ENCODE data around the gene UTS2. TPM values are rescaled to one million over a fixed set of nuclear protein-coding genes. Genes with fewer than 3 reads are reported as not detected.

UTS2 gene
- total RNA-seq, 1 experiment from 2014 or later: 0.05 TPM

DNA sequence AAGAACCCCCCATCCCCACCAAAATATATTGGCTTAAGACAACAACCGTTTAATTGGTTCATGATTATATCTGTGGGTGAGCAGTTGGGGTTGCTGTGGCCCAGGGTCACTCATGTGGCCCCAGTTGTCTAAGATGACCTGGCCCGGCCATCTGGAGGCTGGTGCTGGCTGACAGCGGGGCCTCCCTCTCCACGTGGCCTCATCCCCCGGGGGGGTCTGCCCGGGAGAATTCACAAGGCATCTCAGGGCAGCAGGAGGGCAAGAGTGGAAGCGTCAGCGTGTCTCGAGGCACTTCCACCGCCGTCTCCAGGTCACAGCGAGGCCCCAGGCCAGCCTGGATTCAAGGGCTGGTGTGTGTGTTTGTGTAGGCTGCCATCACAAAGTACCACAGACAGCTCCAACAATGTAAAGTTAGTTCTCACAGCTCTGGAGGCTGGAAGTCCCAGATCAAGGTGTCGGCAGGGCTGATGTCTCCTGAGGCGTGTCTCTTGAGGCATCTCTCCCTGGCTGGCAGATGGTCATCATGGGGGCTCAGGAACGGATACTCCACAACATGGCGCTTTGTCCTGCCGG is 11.0 kb upstream of the UTS2 start:
- DNase-seq (ENCODE audit: low read depth): no peak

GRCh38 chr1:7862211-7863060 is 9.6 kb upstream of the UTS2 start:
- DNase-seq (ENCODE audit: low read depth): no peak

DNA sequence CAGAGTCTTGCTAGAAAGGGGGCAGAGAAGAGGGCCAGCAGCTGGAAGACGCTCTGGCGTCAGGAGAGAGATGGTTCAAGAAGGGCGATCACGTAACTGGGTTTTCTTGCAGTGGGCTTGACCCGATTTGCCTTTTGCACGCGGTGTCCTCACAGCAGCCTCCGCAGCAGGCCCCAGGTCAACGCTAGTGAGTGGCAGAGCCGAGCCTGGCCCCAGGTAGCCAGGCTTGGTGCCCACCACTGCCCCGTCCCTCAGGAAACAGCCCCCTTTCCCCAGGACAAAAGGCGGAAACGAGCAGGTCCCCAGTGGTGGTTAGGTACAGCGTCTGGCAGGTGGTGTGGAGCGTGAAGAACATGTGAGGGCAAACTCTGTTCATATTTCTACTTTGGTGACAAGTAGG is 8.6 kb upstream of the UTS2 start:
- DNase-seq (ENCODE audit: low read depth): no peak

DNA sequence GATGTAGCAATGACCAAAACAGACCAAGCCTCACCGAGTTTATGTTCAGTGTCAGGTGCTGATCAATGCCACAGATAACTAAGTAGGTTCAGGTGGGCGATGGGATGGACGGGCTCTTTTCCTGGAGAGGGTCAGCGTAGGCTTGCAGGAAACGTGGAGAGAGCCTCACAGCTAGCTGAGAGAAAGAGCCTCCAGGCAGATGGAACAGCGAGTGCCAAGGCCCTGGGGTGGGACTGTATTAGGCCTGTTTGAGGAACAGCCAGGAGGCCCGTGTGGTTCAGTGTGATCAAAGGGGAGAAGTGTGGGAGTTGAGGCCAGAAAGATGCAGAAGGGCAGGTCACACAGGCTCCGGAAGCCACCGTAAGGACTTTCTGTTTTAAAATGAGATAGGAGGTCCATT is 7.3 kb upstream of the UTS2 start:
- DNase-seq (ENCODE audit: low read depth): no peak

DNA sequence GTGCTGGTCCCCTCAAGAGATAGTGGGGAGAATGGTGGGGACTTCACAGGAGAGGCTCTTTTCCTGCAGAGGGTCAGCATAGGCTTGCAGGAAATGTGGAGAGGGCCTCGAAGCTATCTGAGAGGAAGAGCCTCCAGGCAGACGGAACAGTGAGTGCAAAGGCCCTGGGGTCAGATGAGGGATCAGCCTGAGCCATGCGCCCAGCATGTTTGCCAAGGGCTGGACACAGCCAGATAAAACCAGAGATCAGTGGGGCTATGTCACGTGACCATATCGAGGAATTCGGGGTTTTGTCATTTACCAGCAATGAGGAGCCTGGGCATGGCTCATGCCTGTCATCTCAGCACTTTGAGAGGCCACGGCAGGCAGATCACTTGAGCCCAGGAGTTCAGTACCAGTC is 6.5 kb upstream of the UTS2 start:
- no peak for DNase-seq (ENCODE audit: low read depth)

DNA sequence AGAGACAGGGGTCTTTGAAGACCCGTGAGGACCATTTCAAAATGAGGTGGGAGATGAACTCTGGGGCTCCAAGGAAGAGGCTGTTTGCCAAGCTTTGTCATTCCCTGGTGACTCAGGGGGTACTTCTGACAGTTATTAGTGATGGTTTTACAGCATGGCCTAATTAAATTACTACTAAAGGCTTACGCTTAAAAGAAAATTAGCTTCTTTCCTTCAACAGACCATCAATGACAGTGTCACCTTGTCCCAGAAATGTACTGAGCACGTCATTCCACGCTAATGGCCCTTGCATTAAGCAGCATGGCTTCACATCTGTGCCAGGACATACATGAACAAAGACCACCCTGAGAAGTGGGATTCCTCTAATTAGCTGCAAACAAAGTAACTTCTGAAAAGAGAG is 5.1 kb upstream of the UTS2 start:
- DNase-seq (ENCODE audit: low read depth): peak; percentile 5

DNA sequence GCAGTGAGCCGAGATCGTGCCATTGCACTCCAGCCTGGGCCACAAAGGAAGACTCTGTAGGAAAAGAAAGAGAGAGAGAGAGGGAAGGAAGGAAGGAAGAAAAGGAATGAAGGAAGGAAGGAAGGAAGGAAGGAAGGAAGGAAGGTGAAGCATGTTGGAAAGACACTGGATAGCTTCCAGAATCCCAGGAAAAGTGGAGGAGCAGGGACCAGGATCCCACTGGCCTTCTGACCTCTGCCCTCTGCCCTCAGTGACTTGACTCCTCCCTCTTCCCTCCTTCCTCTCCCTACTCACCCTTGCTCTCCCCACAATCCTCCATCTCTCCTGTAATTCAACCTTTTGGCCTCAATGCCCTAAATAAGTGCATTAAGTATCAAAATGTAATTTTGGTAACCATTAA is 4.1 kb upstream of the UTS2 start:
- DNase-seq (ENCODE audit: low read depth): no peak

DNA sequence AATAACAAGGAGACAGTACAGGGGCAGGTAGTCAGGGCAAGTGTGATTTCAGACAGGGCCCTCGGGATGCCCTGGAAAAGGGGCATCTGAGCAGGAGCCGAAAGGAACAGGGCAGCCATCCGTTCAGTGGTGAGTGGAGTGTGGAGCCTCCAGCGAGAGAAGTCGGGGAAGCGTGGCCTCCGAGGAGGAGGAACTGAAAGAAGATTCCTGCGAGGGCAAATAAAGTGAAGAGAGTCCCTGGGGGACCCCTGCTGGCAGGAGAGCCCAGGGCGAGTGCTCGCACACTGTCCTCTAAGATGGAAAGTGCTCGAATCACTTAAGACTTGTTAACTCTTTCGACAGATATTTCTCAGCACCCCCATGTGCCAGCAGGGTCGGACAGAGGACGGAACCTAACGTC is 3.5 kb upstream of the UTS2 start:
- DNase-seq (ENCODE audit: low read depth): no peak

DNA sequence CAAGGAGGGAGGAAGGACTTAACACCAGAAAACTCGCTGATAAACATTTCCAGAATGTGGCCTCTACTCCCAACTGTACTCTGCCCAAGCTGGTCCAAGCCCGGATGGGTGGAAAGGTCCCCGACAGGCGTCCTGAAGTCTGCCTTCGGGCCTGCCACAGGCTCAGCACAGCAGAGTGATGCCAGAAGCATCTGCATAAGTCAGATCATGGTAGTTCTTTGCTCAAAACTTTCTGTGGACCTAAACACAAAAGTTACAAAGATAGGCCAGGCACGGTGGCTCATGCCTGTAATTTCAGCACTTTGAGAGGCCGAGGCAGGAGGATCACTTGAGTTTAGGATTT is 790 bp upstream of the UTS2 start:
- no peak for DNase-seq (ENCODE audit: low read depth)

GRCh38 chr1:7850786-7851185 is 2.1 kb downstream of the UTS2 start:
- DNase-seq (ENCODE audit: low read depth): no peak

GRCh38 chr1:7847599-7847998 is 5.3 kb downstream of the UTS2 start:
- DNase-seq (ENCODE audit: low read depth): peak; percentile 87

DNA sequence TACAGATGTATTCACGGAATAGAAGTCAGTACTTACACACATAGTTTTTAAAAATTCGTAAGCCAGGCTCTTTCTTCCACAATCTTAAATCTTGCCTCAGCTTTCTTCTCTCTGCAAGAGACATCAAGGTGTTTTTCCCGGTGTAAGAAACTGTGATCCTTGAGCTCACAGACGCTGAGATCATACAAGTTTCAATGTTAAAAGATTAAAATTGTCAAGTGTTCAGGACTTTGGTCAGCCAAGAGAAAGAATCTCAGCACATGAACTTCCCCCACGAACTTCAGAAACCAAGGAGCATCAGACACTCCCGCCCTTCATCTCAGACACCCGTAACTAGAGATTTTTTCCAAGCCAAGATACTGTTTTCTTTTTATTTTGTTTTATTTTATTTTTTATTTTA is 6.2 kb downstream of the UTS2 start:
- DNase-seq (ENCODE audit: low read depth): no peak

DNA sequence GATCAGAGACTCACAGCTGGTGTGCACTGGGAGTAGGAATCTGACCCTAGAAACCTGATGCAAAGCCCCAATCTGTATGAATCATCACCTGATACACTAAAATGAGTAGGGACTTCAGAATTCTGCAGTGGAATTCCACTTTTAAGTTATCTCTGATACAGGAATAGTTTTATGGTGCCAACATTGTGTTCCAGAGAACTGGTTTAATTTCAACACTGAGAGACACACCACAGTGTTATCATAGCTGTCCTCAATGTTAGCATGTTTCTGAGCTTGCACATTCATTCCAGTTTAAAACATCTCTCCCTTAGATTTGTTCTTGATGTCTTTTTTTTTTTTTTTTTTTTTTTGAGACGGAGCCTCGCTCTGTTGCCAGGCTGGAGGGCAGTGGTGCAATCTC is 7.1 kb downstream of the UTS2 start:
- peak; percentile 18 for DNase-seq (ENCODE audit: low read depth)

GRCh38 chr1:7842517-7842916 is 10.3 kb downstream of the UTS2 start:
- DNase-seq (ENCODE audit: low read depth): no peak

DNA sequence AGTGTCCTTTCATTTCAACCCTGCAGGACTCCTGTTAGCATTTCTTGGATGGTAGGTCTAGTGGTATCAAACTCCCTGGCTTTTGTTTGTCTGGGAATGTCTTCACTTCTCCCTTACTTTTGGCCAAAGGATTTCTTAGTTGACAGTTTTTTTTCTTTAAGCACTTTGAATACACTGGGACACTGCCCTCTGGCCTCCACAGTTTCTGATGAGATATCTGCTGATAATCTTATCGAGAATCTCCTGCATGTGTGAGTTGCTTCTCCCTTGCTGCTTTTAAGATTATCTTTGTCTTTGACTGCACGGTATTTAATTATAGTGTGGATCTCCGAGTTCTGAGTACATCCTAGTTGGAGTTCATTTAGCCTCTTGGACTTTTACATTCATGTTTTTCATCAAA is 13.3 kb downstream of the UTS2 start:
- DNase-seq (ENCODE audit: low read depth): no peak

- DNase-seq (ENCODE audit: low read depth): no peak
Measured at GRCh38 chr1:7838714-7839113, 14.2 kb downstream of the UTS2 start.

GRCh38 chr1:7833035-7833434 is 19.8 kb downstream of the UTS2 start:
- DNase-seq (ENCODE audit: low read depth): no peak

GRCh38 chr1:7831458-7831857 is 21.4 kb downstream of the UTS2 start:
- DNase-seq (ENCODE audit: low read depth): no peak

GRCh38 chr1:7827126-7827955 is 25.5 kb downstream of the UTS2 start:
- DNase-seq (ENCODE audit: low read depth): no peak

DNA sequence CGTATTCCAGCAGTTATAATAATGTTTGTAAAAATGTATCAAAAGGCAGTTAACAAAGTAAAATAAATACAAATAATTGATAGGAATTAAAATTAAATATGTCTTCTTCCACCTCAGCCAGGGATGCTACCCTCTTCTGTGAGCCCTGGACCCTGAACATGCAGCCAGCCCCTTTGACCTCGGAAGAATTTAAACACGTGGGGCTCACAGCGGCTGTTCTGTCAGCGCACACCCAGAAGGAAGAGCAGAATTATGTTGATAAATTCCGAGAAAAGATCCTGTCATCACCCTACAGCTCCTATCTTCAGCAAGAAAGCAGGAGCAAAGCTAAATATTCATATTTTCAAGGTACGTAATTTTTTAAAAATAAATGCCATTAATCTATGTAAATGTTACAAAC is 26.5 kb downstream of the UTS2 start:
- DNase-seq (ENCODE audit: low read depth): no peak

DNA sequence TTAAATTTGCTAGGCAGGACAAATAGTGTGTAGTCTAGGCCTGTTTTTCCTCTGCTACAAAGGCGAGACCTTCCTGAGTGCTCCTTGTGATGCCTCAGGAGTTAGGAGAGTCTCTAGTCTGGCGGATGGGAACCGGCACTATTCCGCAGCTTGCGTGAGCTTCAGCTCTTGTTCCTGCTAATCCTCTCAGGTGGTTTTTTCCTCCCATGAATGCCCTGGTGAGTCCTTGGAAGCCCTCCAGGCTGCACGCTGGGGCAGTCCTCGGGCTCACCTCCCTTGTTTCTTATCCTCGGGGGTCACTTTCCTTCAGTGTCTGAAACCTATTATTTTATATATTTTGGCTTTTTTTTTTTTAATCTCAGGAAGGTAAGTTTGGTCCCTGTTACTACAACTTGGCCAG is 28.2 kb downstream of the UTS2 start:
- DNase-seq (ENCODE audit: low read depth): no peak

GRCh38 chr1:7821282-7821681 is 31.6 kb downstream of the UTS2 start:
- DNase-seq (ENCODE audit: low read depth): no peak

Measured in M059J (cell line).